ENCODE measurements around the gene CIB1.
"Not testable (repeated sequence)": the region's sequence is repeated elsewhere in the genome, so short reads cannot be mapped to it uniquely, and the experiment has no call there.

Gene CIB1

GRCh38 chr15:90233387-90234095 is at the start of gene CIB1:
Gene CIB1, minus strand, starts transcription at chr15:90233941. Its CDS starts 56 bp downstream, at chr15:90233885.
- DNase-seq: no peak

GRCh38 chr15:90281637-90282036 is 47.9 kb upstream of the CIB1 start:
- DNase-seq: not testable (repeated sequence)

GRCh38 chr15:90280743-90281142 is 47.0 kb upstream of the CIB1 start:
- DNase-seq: not testable (repeated sequence)

- DNase-seq: not testable (repeated sequence)
These were observed 44.7 kb upstream of the CIB1 start for GRCh38 chr15:90278467-90278866.

- DNase-seq: no peak
These were observed 37.9 kb upstream of the CIB1 start for GRCh38 chr15:90271459-90272166.

GRCh38 chr15:90270502-90271150 is 36.9 kb upstream of the CIB1 start:
- DNase-seq: no peak

- no peak for DNase-seq
These were observed 34.7 kb upstream of the CIB1 start for GRCh38 chr15:90268415-90268814.

- no peak for DNase-seq
These were observed 32.7 kb upstream of the CIB1 start for GRCh38 chr15:90266485-90266884.

GRCh38 chr15:90266061-90266431 is 32.3 kb upstream of the CIB1 start:
- no peak for DNase-seq

GRCh38 chr15:90265271-90266060 is 31.7 kb upstream of the CIB1 start, which contains the start of gene NGRN:
Gene NGRN, plus strand, starts transcription at chr15:90265672. Its CDS starts 41 bp downstream, at chr15:90265713.
- DNase-seq: peak; percentile 65

GRCh38 chr15:90264671-90265070 is 30.9 kb upstream of the CIB1 start:
- no peak for DNase-seq

GRCh38 chr15:90262426-90262825 is 28.7 kb upstream of the CIB1 start:
- no peak for DNase-seq

GRCh38 chr15:90261811-90262210 is 28.1 kb upstream of the CIB1 start:
- DNase-seq: no peak

GRCh38 chr15:90260731-90261130 is 27.0 kb upstream of the CIB1 start:
- not testable (repeated sequence) for DNase-seq

- DNase-seq: no peak
These were observed 25.8 kb upstream of the CIB1 start for GRCh38 chr15:90259524-90259923.

- DNase-seq: no peak
These were observed 24.0 kb upstream of the CIB1 start for GRCh38 chr15:90257776-90258175.

- DNase-seq: peak; percentile 33
These were observed 15.6 kb upstream of the CIB1 start, which contains the start of gene TTLL13 for GRCh38 chr15:90249203-90249863. Gene TTLL13, plus strand, starts transcription at chr15:90249556. Its CDS starts 1,075 bp downstream, at chr15:90250631.

- DNase-seq: no peak
These were observed 15.1 kb upstream of the CIB1 start for GRCh38 chr15:90248789-90249202.

- no peak for DNase-seq
These were observed 10.3 kb upstream of the CIB1 start for GRCh38 chr15:90243943-90244639.

GRCh38 chr15:90241343-90242192 is 7.8 kb upstream of the CIB1 start:
- DNase-seq: no peak

- DNase-seq: no peak
These were observed 7.1 kb upstream of the CIB1 start for GRCh38 chr15:90240856-90241255.
